ENCODE measurements around the gene COA8.
A peak's percentile ranks its signal among the peaks of the same experiment; 100 is the strongest.

DNA sequence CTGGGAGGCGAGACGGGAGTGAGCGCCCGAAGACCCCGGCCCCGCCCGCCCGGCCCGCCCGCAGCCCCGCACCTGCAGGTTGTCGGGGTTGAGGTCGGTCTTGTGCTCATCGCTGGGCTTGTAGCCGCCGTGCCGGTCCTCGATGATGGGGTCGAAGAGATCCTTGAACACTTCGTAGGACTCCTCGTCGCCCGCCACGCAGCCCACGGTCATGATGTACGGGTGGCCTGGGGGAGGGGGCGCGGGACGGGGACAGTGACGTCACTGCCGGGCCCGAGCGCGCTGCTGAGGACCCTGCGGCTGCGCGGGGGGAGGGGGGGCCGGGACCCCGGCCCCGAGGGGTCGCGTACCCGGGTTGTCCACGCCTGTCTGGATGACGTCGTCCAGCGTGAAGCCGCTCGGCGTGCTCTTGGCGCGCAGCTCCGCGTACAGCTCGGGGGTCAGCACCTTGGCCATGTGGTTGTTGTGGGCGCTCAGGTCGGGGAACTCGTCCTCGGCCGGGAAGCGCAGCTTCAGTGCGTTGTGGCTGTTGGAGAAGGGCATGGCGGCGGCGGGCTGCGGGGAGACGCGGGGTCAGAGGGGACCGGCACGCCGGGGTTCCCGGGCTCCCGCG, 40.7 kb upstream of the COA8 start:
- TF ChIP-seq, protein P1, sequence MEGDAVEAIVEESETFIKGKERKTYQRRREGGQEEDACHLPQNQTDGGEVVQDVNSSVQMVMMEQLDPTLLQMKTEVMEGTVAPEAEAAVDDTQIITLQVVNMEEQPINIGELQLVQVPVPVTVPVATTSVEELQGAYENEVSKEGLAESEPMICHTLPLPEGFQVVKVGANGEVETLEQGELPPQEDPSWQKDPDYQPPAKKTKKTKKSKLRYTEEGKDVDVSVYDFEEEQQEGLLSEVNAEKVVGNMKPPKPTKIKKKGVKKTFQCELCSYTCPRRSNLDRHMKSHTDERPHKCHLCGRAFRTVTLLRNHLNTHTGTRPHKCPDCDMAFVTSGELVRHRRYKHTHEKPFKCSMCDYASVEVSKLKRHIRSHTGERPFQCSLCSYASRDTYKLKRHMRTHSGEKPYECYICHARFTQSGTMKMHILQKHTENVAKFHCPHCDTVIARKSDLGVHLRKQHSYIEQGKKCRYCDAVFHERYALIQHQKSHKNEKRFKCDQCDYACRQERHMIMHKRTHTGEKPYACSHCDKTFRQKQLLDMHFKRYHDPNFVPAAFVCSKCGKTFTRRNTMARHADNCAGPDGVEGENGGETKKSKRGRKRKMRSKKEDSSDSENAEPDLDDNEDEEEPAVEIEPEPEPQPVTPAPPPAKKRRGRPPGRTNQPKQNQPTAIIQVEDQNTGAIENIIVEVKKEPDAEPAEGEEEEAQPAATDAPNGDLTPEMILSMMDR (conservative IDR thresholded peaks at IDR 0.05 in 1 of 2, IDR thresholded peaks at IDR 0.05 in 1 of 2; ENCODE audit: extremely low read depth in 1 of 2, insufficient read depth in 1 of 2, low read depth in 1 of 2, low read length in 2 of 2): no peak
- TF ChIP-seq EZH2 (IDR thresholded peaks at IDR 0.05; ENCODE audit: borderline replicate concordance, low read length): peak; percentile 90
